IMR-90 (cell line): Measurements from ENCODE around the gene ZDBF2. TPM values are rescaled to one million over a fixed set of nuclear protein-coding genes. Genes with fewer than 3 reads are reported as not detected.

Experiments used
- ATAC-seq: fragments of 200-7000 bp; cut with Tn5 transposase; 2 replicates; pipeline ENCODE4 v1.9.1; 2020; ENCODE audit warnings: low read depth, mild to moderate bottlenecking, moderate library complexity
- BruUV-seq: library from RNA; stranded (reverse); fragments of 400-500 nt; replicated peaks from 2 replicates; lab custom pipeline; 2021; lab: Mats Ljungman, UMichigan
- CTCF ChIA-PET: fragments of 300-600 bp; formaldehyde crosslinking; extraction: SDS; loops from one replicate; lab custom pipeline; 2021; ENCODE audit warnings: antibody characterized with exemption; lab: Yijun Ruan, JAX
- POLR2A ChIA-PET: fragments of 300-600 bp; sonication (Branson Sonifier 250); formaldehyde crosslinking; loops from one replicate; lab custom pipeline; 2022; ENCODE audit warnings: antibody characterized with exemption; ENCODE audit not compliant: unreplicated experiment; lab: Charles Lee
- DNase-seq: peaks from one replicate; pipeline ENCODE4 v3.0.0; 2013
- H2AFZ ChIP-seq: replicated peaks from 2 replicates; pipeline ENCODE3; 2013; ENCODE audit warnings: low read length, mild to moderate bottlenecking; ENCODE audit not compliant: poor library complexity
- H2AK5ac ChIP-seq: 2 replicates; pipeline ENCODE4 v1.6.1; 2013; ENCODE audit warnings: low read depth, low read length, inconsistent platforms
- H2AK9ac ChIP-seq: replicated peaks from 2 replicates; pipeline ENCODE3; 2013; ENCODE audit warnings: mild to moderate bottlenecking, low read depth, low read length, moderate library complexity; ENCODE audit not compliant: poor library complexity
- H2BK120ac ChIP-seq: 2 replicates; pipeline ENCODE4 v1.6.1; 2013; ENCODE audit warnings: low read depth, low read length, inconsistent platforms
- H2BK15ac ChIP-seq: 3 replicates; pipeline ENCODE4 v1.6.1; 2013; ENCODE audit warnings: low read depth, low read length, inconsistent platforms
- H2BK20ac ChIP-seq: 2 replicates; pipeline ENCODE4 v1.6.1; 2013; ENCODE audit warnings: low read depth, mild to moderate bottlenecking, inconsistent platforms, low read length, moderate library complexity
- H2BK5ac ChIP-seq: 2 replicates; pipeline ENCODE4 v1.6.1; 2013; ENCODE audit warnings: mild to moderate bottlenecking, low read depth, low read length, inconsistent platforms; ENCODE audit not compliant: poor library complexity, severe bottlenecking
- H3K14ac ChIP-seq: replicated peaks from 2 replicates; pipeline ENCODE4 v1.6.1; 2013; ENCODE audit warnings: low read depth, low read length, inconsistent platforms
- H3K18ac ChIP-seq: 2 replicates; pipeline ENCODE4 v1.6.1; 2013; ENCODE audit warnings: low read depth, low read length, control low read depth
- H3K23ac ChIP-seq: 2 replicates; pipeline ENCODE4 v1.6.1; 2013; ENCODE audit warnings: low read depth, low read length, inconsistent platforms
- H3K27ac ChIP-seq: 2 replicates; pipeline ENCODE4 v1.5.1; 2013; ENCODE audit warnings: mild to moderate bottlenecking, control low read depth, low read length; ENCODE audit not compliant: insufficient read depth
- H3K27me3 ChIP-seq: 2 replicates; pipeline ENCODE4 v1.6.1; 2013; ENCODE audit warnings: low read length; ENCODE audit not compliant: control insufficient read depth, insufficient read depth
- H3K36me3 ChIP-seq: 2 replicates; pipeline ENCODE4 v1.6.1; 2013; ENCODE audit warnings: low read length, mixed read lengths; ENCODE audit not compliant: control insufficient read depth, insufficient read depth
- H3K4ac ChIP-seq: 2 replicates; pipeline ENCODE4 v1.6.1; 2013; ENCODE audit warnings: low read depth, low read length, inconsistent platforms
- H3K4me1 ChIP-seq: 2 replicates; pipeline ENCODE4 v1.6.1; 2013; ENCODE audit warnings: low read length, mixed read lengths; ENCODE audit not compliant: control insufficient read depth, insufficient read depth
- H3K4me2 ChIP-seq: 2 replicates; pipeline ENCODE4 v1.6.1; 2013; ENCODE audit warnings: low read depth, mild to moderate bottlenecking, control low read depth, low read length, moderate library complexity
- H3K4me3 ChIP-seq: 2 replicates; pipeline ENCODE4 v1.5.1; 2013; ENCODE audit warnings: low read depth, mild to moderate bottlenecking, control low read depth, low read length, moderate library complexity; ENCODE audit not compliant: insufficient read depth
- H3K56ac ChIP-seq: 2 replicates; pipeline ENCODE4 v1.6.1; 2013; ENCODE audit warnings: low read length, inconsistent platforms; ENCODE audit not compliant: insufficient read depth; ENCODE audit errors: extremely low read depth
- H3K79me1 ChIP-seq, 2 experiments: 2 replicates each; pipeline ENCODE4 v1.6.1; 2013; ENCODE audit warnings: low read length in 2 of 2, inconsistent platforms in 1 of 2, low read depth in 1 of 2
- H3K9ac ChIP-seq: 2 replicates; pipeline ENCODE4 v1.6.1; 2013; ENCODE audit warnings: low read depth, low read length, control low read depth
- H3K9me1 ChIP-seq: 2 replicates; pipeline ENCODE4 v1.6.1; 2013; ENCODE audit warnings: low read length, inconsistent platforms; ENCODE audit not compliant: insufficient read depth
- H3K9me3 ChIP-seq: 2 replicates; pipeline ENCODE4 v1.6.1; 2013; ENCODE audit warnings: low read length; ENCODE audit not compliant: control insufficient read depth, insufficient read depth
- H4K20me1 ChIP-seq: 2 replicates; pipeline ENCODE4 v1.6.1; 2013; ENCODE audit warnings: low read length, inconsistent platforms; ENCODE audit not compliant: insufficient read depth
- H4K5ac ChIP-seq: 2 replicates; pipeline ENCODE4 v1.6.1; 2013; ENCODE audit warnings: mild to moderate bottlenecking, low read depth, low read length, control low read depth
- H4K8ac ChIP-seq, 2 experiments: 2 replicates each; pipeline ENCODE4 v1.6.1; 2013; ENCODE audit warnings: low read depth in 2 of 2, low read length in 2 of 2, control low read depth in 1 of 2, inconsistent platforms in 1 of 2
- H4K91ac ChIP-seq: 2 replicates; pipeline ENCODE4 v1.6.1; 2013; ENCODE audit warnings: low read depth, low read length, inconsistent platforms; ENCODE audit not compliant: insufficient read depth
- BHLHE40 ChIP-seq: fragments of 150-350 bp; IDR thresholded peaks from 2 replicates; pipeline ENCODE4 v1.6.1; 2016; ENCODE audit warnings: mild to moderate bottlenecking, low read depth, low read length
- CEBPB ChIP-seq: IDR thresholded peaks from 2 replicates; pipeline ENCODE4 v1.6.1; 2012; ENCODE audit warnings: low read depth, low read length, improper control_type of control experiment
- CHD1 ChIP-seq: IDR thresholded peaks from 2 replicates; pipeline ENCODE4 v1.6.1; 2012; ENCODE audit warnings: low read depth, low read length, improper control_type of control experiment
- CTCF ChIP-seq: conservative IDR thresholded peaks from 2 replicates; pipeline ENCODE4 v1.5.1; 2012; ENCODE audit warnings: mild to moderate bottlenecking, low read depth, low read length, improper control_type of control experiment
- ELK1 ChIP-seq: fragments of 150-350 bp; IDR thresholded peaks from 2 replicates; pipeline ENCODE4 v1.6.1; 2016; ENCODE audit warnings: low read depth, mild to moderate bottlenecking, low read length, moderate library complexity, borderline replicate concordance
- FOS ChIP-seq: fragments of 150-350 bp; IDR thresholded peaks from 2 replicates; pipeline ENCODE4 v1.6.1; 2016; ENCODE audit warnings: low read depth, low read length
- MAFK ChIP-seq: IDR thresholded peaks from 2 replicates; pipeline ENCODE4 v1.6.1; 2012; ENCODE audit warnings: low read depth, low read length, improper control_type of control experiment
- MAZ ChIP-seq: IDR thresholded peaks from 2 replicates; pipeline ENCODE4 v1.6.1; 2012; ENCODE audit warnings: low read depth, mild to moderate bottlenecking, low read length, improper control_type of control experiment, moderate library complexity, borderline replicate concordance
- MXI1 ChIP-seq: IDR thresholded peaks from 2 replicates; pipeline ENCODE4 v1.6.1; 2012; ENCODE audit warnings: low read depth, mild to moderate bottlenecking, low read length, moderate library complexity, borderline replicate concordance
- NFE2L2 ChIP-seq: fragments of 150-350 bp; IDR thresholded peaks from 2 replicates; pipeline ENCODE4 v1.6.1; 2016; ENCODE audit warnings: low read depth, mild to moderate bottlenecking, low read length
- POLR2A ChIP-seq: IDR thresholded peaks from 2 replicates; pipeline ENCODE4 v1.6.1; 2012; ENCODE audit warnings: mild to moderate bottlenecking, low read depth, low read length
- RAD21 ChIP-seq: IDR thresholded peaks from 2 replicates; pipeline ENCODE4 v1.6.1; 2012; ENCODE audit warnings: low read length, improper control_type of control experiment
- RCOR1 ChIP-seq: IDR thresholded peaks from 2 replicates; pipeline ENCODE4 v1.6.1; 2012; ENCODE audit warnings: mild to moderate bottlenecking, low read length, improper control_type of control experiment; ENCODE audit not compliant: insufficient replicate concordance
- RFX5 ChIP-seq: IDR thresholded peaks from 2 replicates; pipeline ENCODE4 v1.8.0; 2012; ENCODE audit warnings: low read depth, mild to moderate bottlenecking, low read length, moderate library complexity
- SMC3 ChIP-seq: fragments of 150-350 bp; IDR thresholded peaks from 2 replicates; pipeline ENCODE4 v1.6.1; 2016; ENCODE audit warnings: low read depth, mild to moderate bottlenecking, antibody characterized with exemption, low read length, moderate library complexity
- USF2 ChIP-seq: fragments of 150-350 bp; IDR thresholded peaks from 2 replicates; pipeline ENCODE4 v1.6.1; 2017; ENCODE audit warnings: mild to moderate bottlenecking, antibody characterized with exemption, low read length, low read depth
- WGBS, 2 experiments: methylation state at CpG; one replicate each; pipeline versions ENCODE4 v1.1.5 to v1.1.7; 2013; ENCODE audit warnings: missing lambda C conversion rate in 2 of 2; ENCODE audit not compliant: insufficient read length in 1 of 2; ENCODE audit errors: extremely low coverage in 2 of 2; 5-methylcytosine and 5-hydroxymethylcytosine counted together
- dilution Hi-C: fragments of 300-500 bp; cut with HindIII; formaldehyde crosslinking; loops from one replicate; pipeline ENCODE4 v1.14.3; 2018; ENCODE audit warnings: low sequenced_read_pairs; ENCODE audit not compliant: unreplicated experiment
- in situ Hi-C: fragments of 300-500 bp; cut with MboI; formaldehyde crosslinking; loops from 3 replicates; pipeline ENCODE4 v1.14.3; 2019; ENCODE audit warnings: low sequenced_read_pairs, inconsistent platforms, mixed read lengths
- intact Hi-C: fragments of 100-400 bp; cut with micrococcal nuclease; formaldehyde crosslinking; loops from 2 replicates; pipeline ENCODE4 v1.10.0; 2022
- polyA plus RNA-seq, 3 experiments: library from polyadenylated mRNA; depleted of rRNA; stranded (reverse); fragments of >200 nt; gene quantifications; 2 replicates each; pipeline ENCODE4 v1.2.3, GENCODE V29; 2012; ENCODE audit warnings: low replicate concordance in 1 of 3
- total RNA-seq: library from RNA; depleted of rRNA; stranded (reverse); fragments of >200 nt; gene quantifications from 2 replicates; pipeline ENCODE4 v1.2.3, GENCODE V29; 2012

The ZDBF2 gene
- total and polyA plus RNA-seq, 2 of the 4 experiments (the other 2 are of a cell fraction) = 1.9 to 10.2 TPM

GRCh38 chr2:206255003-206255402 is 19.5 kb upstream of the ZDBF2 start:
- no CpG with 5 or more reads among the region's 2 CpGs for WGBS, 2 experiments
- H3K36me3 ChIP-seq = no peaks in the 10 kb centered on the region
- dilution Hi-C loops = no loop called here
- no TSS peak for BruUV-seq
- H3K23ac ChIP-seq = no peak overlapping the region
- H2AFZ ChIP-seq = no peak overlapping the region
- no peak overlapping the region for H2BK15ac ChIP-seq
- no peak overlapping the region for H3K9ac ChIP-seq
- TF ChIP-seq FOS (no peak), RFX5 (no peak), MAZ (no peak), USF2 (no peak), CHD1 (no peak), BHLHE40 (no peak), CTCF (no peak), ELK1 (no peak), CEBPB (no peak), SMC3 (no peak), MAFK (no peak), NFE2L2 (no peak), MXI1 (no peak), RCOR1 (no peak), POLR2A (no peak), RAD21 (no peak)
- H3K4me2 ChIP-seq = no peak overlapping the region
- H3K56ac ChIP-seq = no peak overlapping the region
- no peak overlapping the region for H2BK20ac ChIP-seq
- no peak overlapping the region for H2AK9ac ChIP-seq
- H3K4me1 ChIP-seq = no peaks in the 10 kb centered on the region
- no peak overlapping the region for H3K4ac ChIP-seq
- in situ Hi-C loops = no loop called here
- no peak overlapping the region for H4K5ac ChIP-seq
- no peak overlapping the region for H4K91ac ChIP-seq
- no peak overlapping the region for H3K14ac ChIP-seq
- no peak overlapping the region for H4K8ac ChIP-seq
- peaks cover 35% of the 10 kb centered on the region for H3K27me3 ChIP-seq
- ATAC-seq (no peak), DNase-seq (no peak)
- no peaks in the 10 kb centered on the region for H3K9me1 ChIP-seq
- no peaks in the 10 kb centered on the region for H4K20me1 ChIP-seq
- CTCF ChIA-PET = interaction anchor here (1.4 kb wide), 1 partner anchor 348 kb away, joined by 3 read pairs; no protein-coding TSS in a partner anchor
- POLR2A ChIA-PET = no interaction called here
- H3K79me1 ChIP-seq = no peaks in the 10 kb centered on the region
- no peaks in the 10 kb centered on the region for H3K9me3 ChIP-seq
- H2BK120ac ChIP-seq = no peak overlapping the region
- no peak overlapping the region for H3K4me3 ChIP-seq
- no peak overlapping the region for H3K18ac ChIP-seq
- intact Hi-C loops = no loop called here
- H2BK5ac ChIP-seq = no peak overlapping the region
- no peak overlapping the region for H2AK5ac ChIP-seq
- H3K27ac ChIP-seq = no peak overlapping the region
